ENCODE data around the gene SUN3.
A peak's percentile ranks its signal among the peaks of the same experiment; 100 is the strongest.

Gene SUN3

GRCh38 chr7:48035967-48036478 is 7.1 kb upstream of the SUN3 start:
- TF ChIP-seq POLR2AphosphoS5 (IDR thresholded peaks at IDR 0.05; ENCODE audit: low read depth, low read length) (no peak), REST (IDR thresholded peaks at IDR 0.05; ENCODE audit: insufficient read depth in 1 of 2, low read depth in 2 of 2, low read length in 2 of 2) (no peak), FOXP2 (optimal IDR thresholded peaks at IDR 0.05; ENCODE audit: borderline replicate concordance, extremely low read depth, extremely low read length, insufficient read depth) (no peak), SIN3A (IDR thresholded peaks at IDR 0.05; ENCODE audit: borderline replicate concordance, insufficient read depth, low read length) (no peak), TAF1 (IDR thresholded peaks at IDR 0.05; ENCODE audit: borderline replicate concordance, insufficient read depth, low read length) (no peak)

GRCh38 chr7:48035301-48035966 is 6.5 kb upstream of the SUN3 start, which contains the start of gene C7orf57:
Gene C7orf57 (plus strand): TSS chr7:48035543. CDS start chr7:48036309, 766 bp downstream.
- TF ChIP-seq FOXP2 (optimal IDR thresholded peaks at IDR 0.05; ENCODE audit: borderline replicate concordance, extremely low read depth, extremely low read length, insufficient read depth) = peak; percentile 70
- no peak for TF ChIP-seq TAF1 (IDR thresholded peaks at IDR 0.05; ENCODE audit: borderline replicate concordance, insufficient read depth, low read length)
- TF ChIP-seq SIN3A (IDR thresholded peaks at IDR 0.05; ENCODE audit: borderline replicate concordance, insufficient read depth, low read length) = no peak
- no peak for TF ChIP-seq REST (IDR thresholded peaks at IDR 0.05; ENCODE audit: insufficient read depth in 1 of 2, low read depth in 2 of 2, low read length in 2 of 2)
- TF ChIP-seq POLR2AphosphoS5 (IDR thresholded peaks at IDR 0.05; ENCODE audit: low read depth, low read length) = no peak

GRCh38 chr7:48033922-48034321 is 5.0 kb upstream of the SUN3 start:
- TF ChIP-seq FOXP2 (optimal IDR thresholded peaks at IDR 0.05; ENCODE audit: borderline replicate concordance, extremely low read depth, extremely low read length, insufficient read depth) (no peak), POLR2AphosphoS5 (IDR thresholded peaks at IDR 0.05; ENCODE audit: low read depth, low read length) (no peak), TAF1 (IDR thresholded peaks at IDR 0.05; ENCODE audit: borderline replicate concordance, insufficient read depth, low read length) (no peak), REST (IDR thresholded peaks at IDR 0.05; ENCODE audit: insufficient read depth in 1 of 2, low read depth in 2 of 2, low read length in 2 of 2) (no peak), SIN3A (IDR thresholded peaks at IDR 0.05; ENCODE audit: borderline replicate concordance, insufficient read depth, low read length) (no peak)

GRCh38 chr7:48031111-48031510 is 2.2 kb upstream of the SUN3 start:
- no peak for TF ChIP-seq SIN3A (IDR thresholded peaks at IDR 0.05; ENCODE audit: borderline replicate concordance, insufficient read depth, low read length)
- no peak for TF ChIP-seq TAF1 (IDR thresholded peaks at IDR 0.05; ENCODE audit: borderline replicate concordance, insufficient read depth, low read length)
- no peak for TF ChIP-seq FOXP2 (optimal IDR thresholded peaks at IDR 0.05; ENCODE audit: borderline replicate concordance, extremely low read depth, extremely low read length, insufficient read depth)
- TF ChIP-seq REST (IDR thresholded peaks at IDR 0.05; ENCODE audit: insufficient read depth in 1 of 2, low read depth in 2 of 2, low read length in 2 of 2) = no peak
- no peak for TF ChIP-seq POLR2AphosphoS5 (IDR thresholded peaks at IDR 0.05; ENCODE audit: low read depth, low read length)

Measured in PFSK-1 (cell line).